Panc1 (cell line): ENCODE results near the gene IL32. TPM values are rescaled to one million over a fixed set of nuclear protein-coding genes. Genes with fewer than 3 reads are reported as not detected.

Source experiments
- ATAC-seq: fragments of 200-7000 bp; cut with Tn5 transposase; 2 replicates; pipeline ENCODE4 v1.9.1; 2020; ENCODE audit warnings: mild to moderate bottlenecking, moderate library complexity
- BruUV-seq: library from RNA; stranded (reverse); fragments of 400-500 nt; replicated peaks from 2 replicates; lab custom pipeline; 2021; lab: Mats Ljungman, UMichigan
- CTCF ChIA-PET: fragments of 300-600 bp; sonication (Branson Sonifier 250); formaldehyde crosslinking; loops from one replicate; lab custom pipeline; 2022; ENCODE audit warnings: antibody characterized with exemption; lab: Charles Lee
- POLR2A ChIA-PET: fragments of 300-600 bp; sonication (Branson Sonifier 250); formaldehyde crosslinking; loops from one replicate; lab custom pipeline; 2022; ENCODE audit warnings: antibody characterized with exemption; lab: Charles Lee
- DNase-seq: peaks from one replicate; pipeline ENCODE4 v3.0.0-alpha.2; 2010; ENCODE audit warnings: low read depth, low spot score
- H3K27ac ChIP-seq: 2 replicates; pipeline ENCODE4 v1.5.1; 2011; ENCODE audit warnings: mild to moderate bottlenecking, low read length, inconsistent platforms
- H3K27me3 ChIP-seq: fragments of 200-500 bp; sonication (Bioruptor generic); 2 replicates; pipeline ENCODE4 v1.6.0; 2014; ENCODE audit warnings: low read length, inconsistent platforms; ENCODE audit not compliant: control insufficient read depth, insufficient read depth
- H3K36me3 ChIP-seq: fragments of 200-500 bp; sonication (Bioruptor generic); 2 replicates; pipeline ENCODE4 v1.5.1; 2014; ENCODE audit warnings: inconsistent platforms, mild to moderate bottlenecking, low read length, moderate library complexity; ENCODE audit not compliant: control insufficient read depth, insufficient read depth
- H3K4me1 ChIP-seq: 2 replicates; pipeline ENCODE4 v1.5.1; 2011; ENCODE audit warnings: inconsistent platforms, mild to moderate bottlenecking, low read length, moderate library complexity; ENCODE audit not compliant: control insufficient read depth, insufficient read depth
- H3K4me3 ChIP-seq, 2 experiments: 2 replicates each; pipeline ENCODE4 v1.5.1; 2011 to 2012; ENCODE audit warnings: low read depth in 2 of 2, low read length in 2 of 2, mild to moderate bottlenecking in 2 of 2, inconsistent platforms in 1 of 2, moderate library complexity in 1 of 2
- H3K9me3 ChIP-seq: fragments of 200-500 bp; sonication (Bioruptor generic); 2 replicates; pipeline ENCODE4 v1.5.1; 2014; ENCODE audit warnings: low read depth, mild to moderate bottlenecking, inconsistent platforms, low read length, moderate library complexity; ENCODE audit not compliant: control insufficient read depth, insufficient read depth
- POLR2AphosphoS5 ChIP-seq: IDR thresholded peaks from 2 replicates; pipeline ENCODE4 v1.6.1; 2012; ENCODE audit warnings: mild to moderate bottlenecking, low read depth, low read length, moderate library complexity
- SIN3A ChIP-seq: IDR thresholded peaks from 2 replicates; pipeline ENCODE4 v1.6.1; 2012; ENCODE audit warnings: low read depth, mild to moderate bottlenecking, low read length, moderate library complexity, borderline replicate concordance; ENCODE audit not compliant: insufficient read depth
- TCF7L2 ChIP-seq: IDR thresholded peaks from 2 replicates; pipeline ENCODE4 v1.6.1; 2011; ENCODE audit warnings: mild to moderate bottlenecking, low read depth, low read length, inconsistent platforms
- in situ Hi-C: cut with HindIII; loops from 2 replicates; pipeline ENCODE4 v1.10.0; 2016; ENCODE audit warnings: low sequenced_read_pairs, low pct_unique_long_range_greater_than_20kb
- intact Hi-C: fragments of 100-400 bp; cut with micrococcal nuclease; formaldehyde crosslinking; loops from one replicate; pipeline ENCODE4 v1.10.0; 2022; ENCODE audit not compliant: unreplicated experiment
- total RNA-seq: library from RNA; stranded (reverse); gene quantifications from one replicate; pipeline ENCODE4 v1.2.1, GENCODE V29; 2021; ENCODE audit not compliant: unreplicated experiment
- TF ChIP-seq, protein P1 (sequence below): fragments of 450-650 bp; IDR thresholded peaks from 2 replicates; pipeline ENCODE4 v1.5.1; 2017; ENCODE audit warnings: mild to moderate bottlenecking
- TF ChIP-seq, protein P2 (sequence below), 2 experiments: IDR thresholded peaks; 2 replicates each; pipeline ENCODE4 v1.6.1; 2011 to 2012; ENCODE audit warnings: low read depth in 2 of 2, control low read depth in 1 of 2, low read length in 1 of 2, mild to moderate bottlenecking in 1 of 2, moderate library complexity in 1 of 2; ENCODE audit not compliant: insufficient read depth in 1 of 2

The IL32 gene
- total RNA-seq, 1 experiment from 2014 or later: 17.1 TPM

- ChIA-PET POLR2A (interaction anchor here (0.7 kb wide), 1 partner anchor 1737 kb away, joined by 3 read pairs; no protein-coding TSS in a partner anchor), CTCF (interaction anchor here (0.6 to 1.2 kb wide), 9 partner anchors 8 to 252 kb away, joined by 3 to 5 read pairs (median 4); partner anchors contain the start of genes CLDN6, TNFRSF12A and ZNF213)
- Histone ChIP-seq H3K36me3 (no peaks in the 10 kb centered on the region), H3K4me1 (peaks cover 6% of the 10 kb centered on the region), H3K27ac (no peak overlapping the region), H3K4me3 (no peak overlapping the region), H3K27me3 (no peaks in the 10 kb centered on the region), H3K9me3 (no peaks in the 10 kb centered on the region)
- intact Hi-C loops: no loop called here
- BruUV-seq: no TSS peak
- TF ChIP-seq, protein P1, sequence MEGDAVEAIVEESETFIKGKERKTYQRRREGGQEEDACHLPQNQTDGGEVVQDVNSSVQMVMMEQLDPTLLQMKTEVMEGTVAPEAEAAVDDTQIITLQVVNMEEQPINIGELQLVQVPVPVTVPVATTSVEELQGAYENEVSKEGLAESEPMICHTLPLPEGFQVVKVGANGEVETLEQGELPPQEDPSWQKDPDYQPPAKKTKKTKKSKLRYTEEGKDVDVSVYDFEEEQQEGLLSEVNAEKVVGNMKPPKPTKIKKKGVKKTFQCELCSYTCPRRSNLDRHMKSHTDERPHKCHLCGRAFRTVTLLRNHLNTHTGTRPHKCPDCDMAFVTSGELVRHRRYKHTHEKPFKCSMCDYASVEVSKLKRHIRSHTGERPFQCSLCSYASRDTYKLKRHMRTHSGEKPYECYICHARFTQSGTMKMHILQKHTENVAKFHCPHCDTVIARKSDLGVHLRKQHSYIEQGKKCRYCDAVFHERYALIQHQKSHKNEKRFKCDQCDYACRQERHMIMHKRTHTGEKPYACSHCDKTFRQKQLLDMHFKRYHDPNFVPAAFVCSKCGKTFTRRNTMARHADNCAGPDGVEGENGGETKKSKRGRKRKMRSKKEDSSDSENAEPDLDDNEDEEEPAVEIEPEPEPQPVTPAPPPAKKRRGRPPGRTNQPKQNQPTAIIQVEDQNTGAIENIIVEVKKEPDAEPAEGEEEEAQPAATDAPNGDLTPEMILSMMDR: peak; percentile 96
- TF ChIP-seq, protein P2, sequence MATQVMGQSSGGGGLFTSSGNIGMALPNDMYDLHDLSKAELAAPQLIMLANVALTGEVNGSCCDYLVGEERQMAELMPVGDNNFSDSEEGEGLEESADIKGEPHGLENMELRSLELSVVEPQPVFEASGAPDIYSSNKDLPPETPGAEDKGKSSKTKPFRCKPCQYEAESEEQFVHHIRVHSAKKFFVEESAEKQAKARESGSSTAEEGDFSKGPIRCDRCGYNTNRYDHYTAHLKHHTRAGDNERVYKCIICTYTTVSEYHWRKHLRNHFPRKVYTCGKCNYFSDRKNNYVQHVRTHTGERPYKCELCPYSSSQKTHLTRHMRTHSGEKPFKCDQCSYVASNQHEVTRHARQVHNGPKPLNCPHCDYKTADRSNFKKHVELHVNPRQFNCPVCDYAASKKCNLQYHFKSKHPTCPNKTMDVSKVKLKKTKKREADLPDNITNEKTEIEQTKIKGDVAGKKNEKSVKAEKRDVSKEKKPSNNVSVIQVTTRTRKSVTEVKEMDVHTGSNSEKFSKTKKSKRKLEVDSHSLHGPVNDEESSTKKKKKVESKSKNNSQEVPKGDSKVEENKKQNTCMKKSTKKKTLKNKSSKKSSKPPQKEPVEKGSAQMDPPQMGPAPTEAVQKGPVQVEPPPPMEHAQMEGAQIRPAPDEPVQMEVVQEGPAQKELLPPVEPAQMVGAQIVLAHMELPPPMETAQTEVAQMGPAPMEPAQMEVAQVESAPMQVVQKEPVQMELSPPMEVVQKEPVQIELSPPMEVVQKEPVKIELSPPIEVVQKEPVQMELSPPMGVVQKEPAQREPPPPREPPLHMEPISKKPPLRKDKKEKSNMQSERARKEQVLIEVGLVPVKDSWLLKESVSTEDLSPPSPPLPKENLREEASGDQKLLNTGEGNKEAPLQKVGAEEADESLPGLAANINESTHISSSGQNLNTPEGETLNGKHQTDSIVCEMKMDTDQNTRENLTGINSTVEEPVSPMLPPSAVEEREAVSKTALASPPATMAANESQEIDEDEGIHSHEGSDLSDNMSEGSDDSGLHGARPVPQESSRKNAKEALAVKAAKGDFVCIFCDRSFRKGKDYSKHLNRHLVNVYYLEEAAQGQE (IDR thresholded peaks at IDR 0.05; ENCODE audit: insufficient read depth in 1 of 2, low read depth in 2 of 2, low read length in 1 of 2): peak in 1 of 2 experiments; percentile 49; a peak in 1 of 4 replicates
- TF ChIP-seq SIN3A (no peak), POLR2AphosphoS5 (peak; percentile 62)
- ATAC-seq (peak; percentile 51), DNase-seq (peak; percentile 32)
- in situ Hi-C loops: no loop called here
Observed at GRCh38 chr16:3027983-3028715, 37.3 kb upstream of the IL32 start.

GRCh38 chr16:3028716-3029319 is 36.6 kb upstream of the IL32 start:
- POLR2A ChIA-PET: no interaction called here
- CTCF ChIA-PET: interaction anchor here (0.6 to 1.2 kb wide), 9 partner anchors 9 to 360 kb away, joined by 3 to 5 read pairs (median 4); partner anchors contain the start of genes CLDN6, TNFRSF12A and ZNF213
- in situ Hi-C loops (no loop called here), intact Hi-C loops (no loop called here)
- H3K27ac ChIP-seq: no peak overlapping the region
- H3K36me3 ChIP-seq: no peaks in the 10 kb centered on the region
- TF ChIP-seq, protein P1: no peak
- TF ChIP-seq SIN3A (no peak), POLR2AphosphoS5 (no peak), TCF7L2 (no peak)
- TF ChIP-seq, protein P2 (IDR thresholded peaks at IDR 0.05; ENCODE audit: insufficient read depth in 1 of 2, low read depth in 2 of 2, low read length in 1 of 2): no peak
- BruUV-seq: no TSS peak
- peaks cover 6% of the 10 kb centered on the region; the same call in 1 of the 2 replicates for H3K4me1 ChIP-seq
- no peak overlapping the region for H3K4me3 ChIP-seq
- no peaks in the 10 kb centered on the region for H3K27me3 ChIP-seq
- H3K9me3 ChIP-seq: no peaks in the 10 kb centered on the region
- ATAC-seq (no peak), DNase-seq (no peak)
